ENCODE data around the gene SORCS2.

DNA sequence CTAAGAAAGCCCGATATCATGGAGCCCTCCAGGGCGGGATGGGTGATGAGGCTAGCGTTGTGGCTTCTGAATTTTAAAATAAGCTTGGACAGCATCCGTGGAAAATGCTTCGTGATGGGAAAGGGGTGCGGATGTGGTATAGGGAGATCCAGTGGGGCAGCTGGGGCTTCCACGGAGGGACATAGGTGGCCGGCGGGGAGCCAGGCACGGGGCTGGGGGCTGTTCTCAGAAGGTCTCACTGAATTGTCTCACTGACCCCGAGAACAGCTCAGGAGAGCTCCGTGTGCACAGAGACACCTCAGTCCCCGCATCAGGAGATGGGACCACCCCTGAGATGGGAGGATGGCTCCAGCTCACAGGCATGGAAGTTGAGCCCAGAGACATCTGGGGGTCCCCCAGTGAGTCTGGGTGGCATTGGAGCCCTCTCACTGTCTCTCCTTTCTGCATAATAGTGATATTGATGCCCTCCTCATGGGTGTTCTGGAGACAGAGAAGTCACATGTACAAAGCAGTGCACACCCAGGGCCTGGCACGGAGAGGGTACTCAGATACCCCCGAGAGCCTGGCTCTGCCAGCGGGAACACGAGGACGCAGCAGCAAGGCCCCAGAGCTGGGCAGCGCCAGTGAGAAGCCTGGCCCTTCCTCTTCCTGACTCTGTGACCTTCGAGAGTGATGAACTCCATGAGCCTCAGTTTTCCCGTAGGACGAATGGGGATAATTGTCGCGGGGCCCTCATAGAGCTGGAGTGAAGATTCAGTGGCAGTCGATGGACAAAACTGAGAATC lies 313.0 kb downstream of the SORCS2 start:
- TF ChIP-seq POLR2AphosphoS5 (IDR thresholded peaks at IDR 0.05; ENCODE audit: low read depth, low read length) (no peak), CHD2 (IDR thresholded peaks at IDR 0.05; ENCODE audit: low read length) (no peak), NRF1 (IDR thresholded peaks at IDR 0.05; ENCODE audit: low read depth, low read length) (no peak), SP4 (IDR thresholded peaks at IDR 0.05; ENCODE audit: low read length) (no peak), POLR2A (IDR thresholded peaks at IDR 0.05; ENCODE audit: control extremely low read depth in 1 of 2, low read depth in 2 of 2, low read length in 2 of 2) (no peak), SP2 (IDR thresholded peaks at IDR 0.05; ENCODE audit: low read length) (no peak), RFX5 (IDR thresholded peaks at IDR 0.05; ENCODE audit: borderline replicate concordance, low read depth, low read length) (no peak), GTF2F1 (IDR thresholded peaks at IDR 0.05; ENCODE audit: borderline replicate concordance, low read depth, low read length) (no peak), FOSL1 (IDR thresholded peaks at IDR 0.05; ENCODE audit: insufficient read depth, low read depth, low read length) (no peak), HDAC6 (IDR thresholded peaks at IDR 0.05; ENCODE audit: low read depth, low read length) (no peak)
- TF ChIP-seq, protein P1, sequence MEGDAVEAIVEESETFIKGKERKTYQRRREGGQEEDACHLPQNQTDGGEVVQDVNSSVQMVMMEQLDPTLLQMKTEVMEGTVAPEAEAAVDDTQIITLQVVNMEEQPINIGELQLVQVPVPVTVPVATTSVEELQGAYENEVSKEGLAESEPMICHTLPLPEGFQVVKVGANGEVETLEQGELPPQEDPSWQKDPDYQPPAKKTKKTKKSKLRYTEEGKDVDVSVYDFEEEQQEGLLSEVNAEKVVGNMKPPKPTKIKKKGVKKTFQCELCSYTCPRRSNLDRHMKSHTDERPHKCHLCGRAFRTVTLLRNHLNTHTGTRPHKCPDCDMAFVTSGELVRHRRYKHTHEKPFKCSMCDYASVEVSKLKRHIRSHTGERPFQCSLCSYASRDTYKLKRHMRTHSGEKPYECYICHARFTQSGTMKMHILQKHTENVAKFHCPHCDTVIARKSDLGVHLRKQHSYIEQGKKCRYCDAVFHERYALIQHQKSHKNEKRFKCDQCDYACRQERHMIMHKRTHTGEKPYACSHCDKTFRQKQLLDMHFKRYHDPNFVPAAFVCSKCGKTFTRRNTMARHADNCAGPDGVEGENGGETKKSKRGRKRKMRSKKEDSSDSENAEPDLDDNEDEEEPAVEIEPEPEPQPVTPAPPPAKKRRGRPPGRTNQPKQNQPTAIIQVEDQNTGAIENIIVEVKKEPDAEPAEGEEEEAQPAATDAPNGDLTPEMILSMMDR (IDR thresholded peaks at IDR 0.05; ENCODE audit: control extremely low read depth in 1 of 3, insufficient read depth in 1 of 3, low read depth in 1 of 3, low read length in 3 of 3), result no peak
- TF ChIP-seq, protein P2, sequence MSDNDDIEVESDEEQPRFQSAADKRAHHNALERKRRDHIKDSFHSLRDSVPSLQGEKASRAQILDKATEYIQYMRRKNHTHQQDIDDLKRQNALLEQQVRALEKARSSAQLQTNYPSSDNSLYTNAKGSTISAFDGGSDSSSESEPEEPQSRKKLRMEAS (IDR thresholded peaks at IDR 0.05), result no peak
- TF ChIP-seq, protein P3, sequence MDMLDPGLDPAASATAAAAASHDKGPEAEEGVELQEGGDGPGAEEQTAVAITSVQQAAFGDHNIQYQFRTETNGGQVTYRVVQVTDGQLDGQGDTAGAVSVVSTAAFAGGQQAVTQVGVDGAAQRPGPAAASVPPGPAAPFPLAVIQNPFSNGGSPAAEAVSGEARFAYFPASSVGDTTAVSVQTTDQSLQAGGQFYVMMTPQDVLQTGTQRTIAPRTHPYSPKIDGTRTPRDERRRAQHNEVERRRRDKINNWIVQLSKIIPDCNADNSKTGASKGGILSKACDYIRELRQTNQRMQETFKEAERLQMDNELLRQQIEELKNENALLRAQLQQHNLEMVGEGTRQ (IDR thresholded peaks at IDR 0.05; ENCODE audit: low read length), result no peak
- TF ChIP-seq, protein P4, sequence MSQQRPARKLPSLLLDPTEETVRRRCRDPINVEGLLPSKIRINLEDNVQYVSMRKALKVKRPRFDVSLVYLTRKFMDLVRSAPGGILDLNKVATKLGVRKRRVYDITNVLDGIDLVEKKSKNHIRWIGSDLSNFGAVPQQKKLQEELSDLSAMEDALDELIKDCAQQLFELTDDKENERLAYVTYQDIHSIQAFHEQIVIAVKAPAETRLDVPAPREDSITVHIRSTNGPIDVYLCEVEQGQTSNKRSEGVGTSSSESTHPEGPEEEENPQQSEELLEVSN (IDR thresholded peaks at IDR 0.05), result no peak
